Measurements from ENCODE around the gene POLR2E. TPM values are rescaled to one million over a fixed set of nuclear protein-coding genes. Genes with fewer than 3 reads are reported as not detected.

The POLR2E gene
- total and polyA plus RNA-seq, 2 of the 8 experiments (the other 6 are each of a cell fraction or from before 2014, with no cell fraction given), result 281 to 381 TPM

- Histone ChIP-seq H3K9me3 (ENCODE audit: insufficient read depth in 2 of 2, low read depth in 1 of 2, low read length in 1 of 2) (no peaks in the 10 kb centered on the region), H2BK15ac (ENCODE audit: low read length) (no peak overlapping the region), H3K9ac (replicated peaks in 1 of 4; ENCODE audit: extremely low read depth in 1 of 4, low read depth in 3 of 4, low read length in 3 of 4) (no peak overlapping the region), H4K5ac (ENCODE audit: insufficient read length, low read depth, low read length) (no peak overlapping the region), H3K36me3 (ENCODE audit: control insufficient read depth in 2 of 4, insufficient read depth in 4 of 4, low read length in 3 of 4) (peaks cover 8 to 37% (median 17%) of the 10 kb centered on the region in 4 experiments; a peak in 6 of 8 replicates), H3K56ac (replicated peaks; ENCODE audit: insufficient read length, low read depth, low read length) (no peak overlapping the region), H3K4me2 (ENCODE audit: insufficient read depth in 1 of 2, low read depth in 2 of 2, low read length in 2 of 2) (no peak overlapping the region), H4K91ac (replicated peaks; ENCODE audit: insufficient read length, low read length) (no peak overlapping the region), H3K14ac (ENCODE audit: insufficient read length) (no peak overlapping the region), H3K79me1 (ENCODE audit: low read depth, low read length) (peaks cover 2% of the 10 kb centered on the region), H3K79me2 (ENCODE audit: control insufficient read depth in 1 of 2, insufficient read depth in 2 of 2, low read length in 2 of 2) (no peaks in the 10 kb centered on the region; a peak in 1 of 4 replicates), H4K8ac (ENCODE audit: extremely low read depth, insufficient read depth, low read length) (no peak overlapping the region; the same call in 1 of the 2 replicates), H3K27ac (ENCODE audit: low read depth, low read length) (no peak overlapping the region), H2BK20ac (ENCODE audit: low read length) (no peak overlapping the region), H2BK120ac (replicated peaks; ENCODE audit: low read depth, low read length) (no peak overlapping the region), H3K18ac (ENCODE audit: extremely low read depth, low read length) (no peak overlapping the region), H3K4me1 (replicated peaks in 1 of 4; ENCODE audit: control insufficient read depth in 3 of 4, insufficient read depth in 4 of 4, low read length in 3 of 4) (peaks cover 0 to 12% (median 6%) of the 10 kb centered on the region in 4 experiments; a peak in 5 of 7 replicates), H3K4ac (replicated peaks; ENCODE audit: insufficient read length, low read depth, low read length) (no peak overlapping the region), H2AFZ (ENCODE audit: low read length) (no peak overlapping the region), H2AK5ac (ENCODE audit: low read depth, low read length) (no peak overlapping the region), H4K20me1 (replicated peaks in 1 of 2; ENCODE audit: control insufficient read depth in 1 of 2, insufficient read depth in 2 of 2, low read length in 2 of 2) (peaks cover 5 to 14% of the 10 kb centered on the region in 2 experiments), H2BK12ac (ENCODE audit: low read depth, low read length) (no peak overlapping the region), H3K23me2 (ENCODE audit: low read depth, low read length) (peaks cover 7% of the 10 kb centered on the region; the same call in 1 of the 2 replicates), H3K4me3 (ENCODE audit: extremely low read depth in 1 of 4, insufficient read depth in 2 of 4, low read depth in 3 of 4, low read length in 4 of 4) (no peak overlapping the region), H2BK5ac (ENCODE audit: low read depth, low read length) (no peak overlapping the region), H3K27me3 (replicated peaks in 1 of 4; ENCODE audit: control insufficient read depth in 3 of 4, extremely low read depth in 1 of 4, insufficient read depth in 3 of 4, low read length in 3 of 4) (no peaks in the 10 kb centered on the region), H3K23ac (ENCODE audit: insufficient read length) (no peak overlapping the region)
- no peak for TF ChIP-seq CTBP2 (IDR thresholded peaks at IDR 0.05; ENCODE audit: borderline replicate concordance, insufficient read depth, insufficient read length, low read length)
- TF ChIP-seq POLR2A (IDR thresholded peaks at IDR 0.05; ENCODE audit: control extremely low read depth in 1 of 2, low read depth in 2 of 2, low read length in 2 of 2), result 0 out of 3 replicates have a peak, but pooled peaks of 1 of the 2 experiments have one; percentile 30
- no peak for TF ChIP-seq TAF1 (IDR thresholded peaks at IDR 0.05; ENCODE audit: low read depth, low read length)
- TF ChIP-seq FOSL1 (IDR thresholded peaks at IDR 0.05; ENCODE audit: insufficient read depth, low read depth, low read length), result no peak
- no peak for TF ChIP-seq SP4 (IDR thresholded peaks at IDR 0.05; ENCODE audit: low read length)
- TF ChIP-seq PHF8 (conservative IDR thresholded peaks at IDR 0.05; ENCODE audit: low read depth, low read length), result no peak
- no peak for TF ChIP-seq RAD21 (IDR thresholded peaks at IDR 0.05 in 1 of 2, conservative IDR thresholded peaks at IDR 0.05 in 1 of 2; ENCODE audit: low read depth in 2 of 2, low read length in 2 of 2)
- peak; percentile 54; the same call in 1 of the 2 replicates for TF ChIP-seq POLR2AphosphoS5 (IDR thresholded peaks at IDR 0.05; ENCODE audit: low read depth, low read length)
- CTCF ChIA-PET (ENCODE audit: partially characterized antibody), result interaction anchor here (0.5 to 2.1 kb wide), 4 partner anchors 23 to 92 kb away, joined by 3 to 4 read pairs (median 3); no protein-coding TSS in a partner anchor
- FAIRE-seq (no peak), DNase-seq (ENCODE audit: low read depth in 1 of 2, low spot score in 2 of 2) (no peak)
- WGBS, 2 experiments (ENCODE audit: extremely low coverage in 1 of 2, insufficient coverage in 1 of 2, insufficient read length in 1 of 2, insufficient replicate concordance in 2 of 2, low coverage in 1 of 2, low lambda C conversion rate in 2 of 2, missing lambda C conversion rate in 1 of 2), result 93% methylated on average over 23 of the region's 25 CpGs; no CpG with 5 or more reads in 1 of the 2 experiments
- POLR2A ChIA-PET (ENCODE audit: partially characterized antibody), result interaction anchor here (0.9 to 9.8 kb wide), 8 partner anchors 9 to 128 kb away, joined by 3 to 116 read pairs (median 4); no protein-coding TSS in a partner anchor
Measured at GRCh38 chr19:1107661-1108261, 12.6 kb upstream of the POLR2E start.
